Measurements from ENCODE around the gene LRMDA.

DNA sequence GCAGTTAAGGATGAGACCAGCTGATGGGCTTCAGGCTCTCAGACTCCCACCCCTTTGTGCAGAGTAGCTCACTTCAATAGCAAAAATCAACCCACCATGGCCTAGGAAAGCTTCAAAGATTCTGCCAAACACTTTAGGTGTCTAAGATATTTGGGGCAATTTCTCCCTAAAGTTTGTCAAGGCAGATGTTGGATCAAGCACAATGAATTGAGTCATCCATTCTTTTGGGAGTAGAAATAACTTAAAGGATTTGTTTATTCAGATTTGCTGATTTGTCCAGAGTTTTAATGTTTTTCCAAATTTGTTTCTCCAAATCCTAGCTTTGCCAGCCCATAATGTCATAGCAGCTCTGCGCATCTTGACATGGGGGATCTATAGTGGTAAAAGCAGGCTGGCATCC, 855.1 kb downstream of the LRMDA start:
- TF ChIP-seq, protein P1, sequence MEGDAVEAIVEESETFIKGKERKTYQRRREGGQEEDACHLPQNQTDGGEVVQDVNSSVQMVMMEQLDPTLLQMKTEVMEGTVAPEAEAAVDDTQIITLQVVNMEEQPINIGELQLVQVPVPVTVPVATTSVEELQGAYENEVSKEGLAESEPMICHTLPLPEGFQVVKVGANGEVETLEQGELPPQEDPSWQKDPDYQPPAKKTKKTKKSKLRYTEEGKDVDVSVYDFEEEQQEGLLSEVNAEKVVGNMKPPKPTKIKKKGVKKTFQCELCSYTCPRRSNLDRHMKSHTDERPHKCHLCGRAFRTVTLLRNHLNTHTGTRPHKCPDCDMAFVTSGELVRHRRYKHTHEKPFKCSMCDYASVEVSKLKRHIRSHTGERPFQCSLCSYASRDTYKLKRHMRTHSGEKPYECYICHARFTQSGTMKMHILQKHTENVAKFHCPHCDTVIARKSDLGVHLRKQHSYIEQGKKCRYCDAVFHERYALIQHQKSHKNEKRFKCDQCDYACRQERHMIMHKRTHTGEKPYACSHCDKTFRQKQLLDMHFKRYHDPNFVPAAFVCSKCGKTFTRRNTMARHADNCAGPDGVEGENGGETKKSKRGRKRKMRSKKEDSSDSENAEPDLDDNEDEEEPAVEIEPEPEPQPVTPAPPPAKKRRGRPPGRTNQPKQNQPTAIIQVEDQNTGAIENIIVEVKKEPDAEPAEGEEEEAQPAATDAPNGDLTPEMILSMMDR (IDR thresholded peaks at IDR 0.05): no peak
- TF ChIP-seq POLR2A (IDR thresholded peaks at IDR 0.05): no peak
